DOHH2 (cell line): ENCODE results near the gene HMX1.

Source experiments
- H3F3A ChIP-seq: fragments of 200-600 bp; sonication (generic), shearing (Covaris generic); 2 replicates; pipeline ENCODE4 v1.6.0; 2016; ENCODE audit warnings: antibody characterized with exemption, mild to moderate bottlenecking; ENCODE audit not compliant: control insufficient read depth, insufficient read depth
- H3K27ac ChIP-seq: fragments of 200-600 bp; sonication (generic); 2 replicates; pipeline ENCODE4 v1.5.1; 2014; ENCODE audit warnings: low read depth, mild to moderate bottlenecking, low read length, moderate library complexity
- H3K27me3 ChIP-seq: fragments of 200-600 bp; sonication (generic); 2 replicates; pipeline ENCODE4 v1.6.1; 2014; ENCODE audit warnings: mild to moderate bottlenecking, low read length, mixed read lengths; ENCODE audit not compliant: control insufficient read depth
- H3K36me3 ChIP-seq: fragments of 200-600 bp; sonication (generic); 2 replicates; pipeline ENCODE4 v1.6.1; 2014; ENCODE audit warnings: mild to moderate bottlenecking, low read length, moderate library complexity, mixed read lengths; ENCODE audit not compliant: control insufficient read depth
- H3K4me1 ChIP-seq: fragments of 200-600 bp; sonication (generic); 2 replicates; pipeline ENCODE4 v1.6.1; 2014; ENCODE audit warnings: mild to moderate bottlenecking, low read length, mixed read lengths; ENCODE audit not compliant: control insufficient read depth
- H3K4me2 ChIP-seq: fragments of 200-600 bp; sonication (generic); 2 replicates; pipeline ENCODE4 v1.6.0; 2014; ENCODE audit warnings: mild to moderate bottlenecking, low read length, moderate library complexity
- H3K4me3 ChIP-seq: fragments of 200-600 bp; sonication (generic); 2 replicates; pipeline ENCODE4 v1.5.1; 2014; ENCODE audit warnings: mild to moderate bottlenecking, low read length, mixed read lengths
- H3K79me2 ChIP-seq: fragments of 200-600 bp; sonication (generic); 2 replicates; pipeline ENCODE4 v1.6.1; 2014; ENCODE audit warnings: mild to moderate bottlenecking, low read length, mixed read lengths; ENCODE audit not compliant: control insufficient read depth
- H3K9me2 ChIP-seq: fragments of 200-600 bp; sonication (generic); replicated peaks from 2 replicates; pipeline ENCODE4 v1.6.1; 2014; ENCODE audit warnings: mild to moderate bottlenecking, low read length, mixed read lengths; ENCODE audit not compliant: control insufficient read depth
- H3K9me3 ChIP-seq: fragments of 200-600 bp; sonication (generic); 2 replicates; pipeline ENCODE4 v1.6.1; 2014; ENCODE audit warnings: antibody characterized with exemption, low read length, mixed read lengths; ENCODE audit not compliant: control insufficient read depth, insufficient read depth
- H4K20me1 ChIP-seq: fragments of 200-600 bp; sonication (generic); 2 replicates; pipeline ENCODE4 v1.6.0; 2014; ENCODE audit warnings: low read depth, mild to moderate bottlenecking, antibody characterized with exemption, low read length, moderate library complexity; ENCODE audit not compliant: control insufficient read depth, insufficient read depth
- CTCF ChIP-seq: fragments of 200-600 bp; sonication (generic); IDR thresholded peaks from one replicate; pipeline ENCODE4 v1.5.1; 2014; ENCODE audit warnings: antibody characterized with exemption, mild to moderate bottlenecking, low read depth, low read length; ENCODE audit not compliant: poor library complexity, severe bottlenecking
- EZH2phosphoT487 ChIP-seq: fragments of 200-600 bp; sonication (generic); IDR thresholded peaks from 2 replicates; pipeline ENCODE4 v1.6.1; 2017; ENCODE audit warnings: borderline replicate concordance, mild to moderate bottlenecking, antibody characterized with exemption, low read length, moderate library complexity, mixed read lengths

HMX1 gene

GRCh38 chr4:8862800-8863685 is 8.6 kb downstream of the HMX1 start:
- Histone ChIP-seq H3K4me2 (no peak overlapping the region), H3K9me2 (no peaks in the 10 kb centered on the region), H4K20me1 (no peaks in the 10 kb centered on the region), H3K27me3 (no peaks in the 10 kb centered on the region), H3K4me3 (no peak overlapping the region), H3K36me3 (no peaks in the 10 kb centered on the region), H3K79me2 (no peaks in the 10 kb centered on the region), H3K4me1 (no peaks in the 10 kb centered on the region), H3F3A (no peaks in the 10 kb centered on the region), H3K9me3 (peaks cover 10% of the 10 kb centered on the region; the same call in 1 of the 2 replicates), H3K27ac (no peak overlapping the region)
- TF ChIP-seq EZH2phosphoT487: no peak

GRCh38 chr4:8862334-8862733 is 9.3 kb downstream of the HMX1 start:
- no peak overlapping the region for H3K4me2 ChIP-seq
- no peak overlapping the region for H3K27ac ChIP-seq
- H4K20me1 ChIP-seq: no peaks in the 10 kb centered on the region
- H3K79me2 ChIP-seq: no peaks in the 10 kb centered on the region
- H3F3A ChIP-seq: no peaks in the 10 kb centered on the region
- peaks cover 10% of the 10 kb centered on the region; the same call in 1 of the 2 replicates for H3K9me3 ChIP-seq
- no peak for TF ChIP-seq CTCF
- TF ChIP-seq EZH2phosphoT487: no peak
- H3K27me3 ChIP-seq: no peaks in the 10 kb centered on the region
- no peaks in the 10 kb centered on the region for H3K9me2 ChIP-seq
- no peaks in the 10 kb centered on the region for H3K4me1 ChIP-seq
- no peaks in the 10 kb centered on the region for H3K36me3 ChIP-seq
- H3K4me3 ChIP-seq: no peak overlapping the region

- H3K79me2 ChIP-seq: no peaks in the 10 kb centered on the region
- H3K36me3 ChIP-seq: no peaks in the 10 kb centered on the region
- no peaks in the 10 kb centered on the region for H4K20me1 ChIP-seq
- no peak for TF ChIP-seq EZH2phosphoT487
- no peak for TF ChIP-seq CTCF
- H3K4me1 ChIP-seq: no peaks in the 10 kb centered on the region
- H3K4me3 ChIP-seq: no peak overlapping the region
- no peaks in the 10 kb centered on the region for H3K9me2 ChIP-seq
- no peak overlapping the region for H3K27ac ChIP-seq
- H3K9me3 ChIP-seq: peaks cover 10% of the 10 kb centered on the region; the same call in 1 of the 2 replicates
- no peaks in the 10 kb centered on the region for H3F3A ChIP-seq
- no peak overlapping the region for H3K4me2 ChIP-seq
- no peaks in the 10 kb centered on the region for H3K27me3 ChIP-seq
Observed at GRCh38 chr4:8861576-8862295, 9.9 kb downstream of the HMX1 start.
